Naive thymus-derived CD8-positive, alpha-beta T cell (primary cell): ENCODE data around the gene ATXN2. TPM values are rescaled to one million over a fixed set of nuclear protein-coding genes. Genes with fewer than 3 reads are reported as not detected.

Experiments
- ATAC-seq, 2 donors: fragments of 150-1000 bp; cut with Tn5 transposase in 1 of 2; sonication (Bioruptor Pico), chemical (Tn5 transposase) in 1 of 2; 1 replicate in 1 of 2; 2 replicates in 1 of 2; pipeline ENCODE4 v1.10.0; 2021; ENCODE audit warnings: mild to moderate bottlenecking in 2 of 2, moderate library complexity in 2 of 2
- POLR2A ChIA-PET: fragments of 350-600 bp; sonication (Branson Sonifier 250); formaldehyde crosslinking; loops from one replicate; lab custom pipeline; 2021; ENCODE audit warnings: antibody characterized with exemption; lab: Charles Lee
- DNase-seq, 10 donors: peaks; one replicate each; pipeline versions ENCODE4 v3.0.0 to v3.0.0-alpha.2; 2020 to 2022
- H3K27ac Mint-ChIP-seq, 10 donors: one replicate each; pipeline ENCODE4 v1.8.0; 2020 to 2022; ENCODE audit warnings: mild to moderate bottlenecking in 10 of 10, mixed read lengths in 10 of 10, moderate library complexity in 4 of 10, inconsistent platforms in 1 of 10
- H3K27me3 Mint-ChIP-seq, 5 donors: one replicate each; pipeline ENCODE4 v1.8.0; 2021 to 2022; ENCODE audit warnings: mixed read lengths in 5 of 5
- H3K36me3 Mint-ChIP-seq, 3 donors: one replicate each; pipeline ENCODE4 v1.8.0; 2020 to 2022; ENCODE audit warnings: mixed read lengths in 3 of 3, mild to moderate bottlenecking in 2 of 3, inconsistent platforms in 1 of 3
- H3K4me1 Mint-ChIP-seq, 4 donors: one replicate each; pipeline ENCODE4 v1.8.0; 2021 to 2022; ENCODE audit warnings: mixed read lengths in 4 of 4
- H3K4me3 Mint-ChIP-seq, 10 donors: one replicate each; pipeline ENCODE4 v1.8.0; 2020 to 2022; ENCODE audit warnings: mild to moderate bottlenecking in 10 of 10, mixed read lengths in 10 of 10, moderate library complexity in 6 of 10, inconsistent platforms in 1 of 10
- H3K9me3 Mint-ChIP-seq, 9 donors: one replicate each; pipeline ENCODE4 v1.8.0; 2020 to 2022; ENCODE audit warnings: mixed read lengths in 9 of 9, mild to moderate bottlenecking in 3 of 9, inconsistent platforms in 1 of 9, moderate library complexity in 1 of 9
- polyA plus RNA-seq, 3 donors: library from polyadenylated mRNA; unstranded; fragments of 300-500 nt; fragmentation: Illumina TruSeq; gene quantifications; one replicate each; pipeline ENCODE4 v1.2.3, GENCODE V29; 2021
- total RNA-seq, 8 experiments: library from RNA in 2 of 8; stranded (reverse) in 2 of 8; gene quantifications; one replicate each; pipeline ENCODE4 v1.2.3 and lab custom pipeline; 2021 to 2026

The ATXN2 gene
- total and polyA plus RNA-seq, 5 experiments from 2014 or later, result 14.5 to 63.0 (median 27.4) TPM

DNA sequence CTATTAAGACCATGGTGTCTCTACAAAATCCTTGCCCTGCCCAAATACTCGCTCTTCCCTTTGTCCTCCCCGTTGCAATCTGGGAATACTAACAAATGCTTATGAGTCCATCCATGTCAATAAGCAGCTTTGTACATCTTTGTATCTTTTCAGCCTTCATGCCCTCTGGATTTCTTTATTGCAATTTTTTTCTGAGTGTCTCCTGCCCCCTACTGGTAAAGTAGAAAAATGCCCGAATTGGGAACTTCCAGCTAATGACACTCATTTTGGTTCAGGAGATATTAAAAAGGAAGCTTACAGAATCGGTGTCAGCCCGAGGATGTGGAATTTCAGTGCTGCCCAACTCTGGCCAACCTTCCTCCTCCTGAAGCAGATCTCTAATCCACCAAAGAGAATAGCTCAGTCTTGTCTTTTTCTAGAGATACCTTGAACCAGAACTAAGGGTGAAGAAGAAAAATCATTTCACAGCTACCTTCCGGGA lies 147.4 kb downstream of the ATXN2 start:
- Mint-ChIP-seq H3K27me3 (no peaks in the 10 kb centered on the region), H3K27ac (peak overlapping the region in 9 of 10 donors; percentile 1 to 83 (median 65)), H3K4me3 (no peak overlapping the region), H3K36me3 (peaks cover 0 to 77% (median 9%) of the 10 kb centered on the region in 3 donors), H3K4me1 (peaks cover 8 to 49% (median 21%) of the 10 kb centered on the region in 4 donors), H3K9me3 (no peaks in the 10 kb centered on the region)
- peak; percentile 59 to 70 for ATAC-seq
- POLR2A ChIA-PET, result interaction anchor here (0.5 to 4.0 kb wide), 8 partner anchors 17 to 59 kb away, joined by 3 to 32 read pairs (median 4); no protein-coding TSS in a partner anchor
- peak in 5 of 10 donors; percentile 26 to 83 (median 73) for DNase-seq

DNA sequence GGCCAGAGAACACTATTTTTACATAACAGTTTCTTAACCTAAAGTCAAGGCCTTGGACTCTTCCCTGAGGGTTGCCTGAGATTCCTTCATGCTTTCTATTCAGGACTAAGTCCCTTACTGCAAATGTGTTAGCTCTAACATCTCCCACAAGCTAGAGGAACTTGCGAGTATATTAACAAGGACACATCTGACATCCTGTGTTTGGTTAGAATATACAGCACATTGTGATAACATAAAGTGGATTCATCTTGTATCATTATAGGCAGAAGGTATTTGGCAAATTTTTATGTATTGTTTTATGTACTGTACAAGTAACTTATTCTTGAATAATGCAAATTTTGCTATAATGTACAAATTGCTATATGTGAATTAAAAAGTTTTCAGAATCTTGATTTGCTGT lies 147.9 kb downstream of the ATXN2 start:
- Mint-ChIP-seq H3K9me3 (no peaks in the 10 kb centered on the region), H3K27ac (peak overlapping the region in 5 of 10 donors; percentile 18 to 83 (median 65)), H3K27me3 (no peaks in the 10 kb centered on the region), H3K4me3 (peak overlapping the region in 1 of 10 donors; percentile 8), H3K4me1 (peaks cover 10 to 52% (median 26%) of the 10 kb centered on the region in 4 donors), H3K36me3 (peaks cover 0 to 75% (median 11%) of the 10 kb centered on the region in 3 donors)
- ATAC-seq, result no peak
- DNase-seq, result peak in 1 of 10 donors; percentile 16
- POLR2A ChIA-PET, result interaction anchor here (0.5 to 4.0 kb wide), 9 partner anchors 11 to 59 kb away, joined by 3 to 32 read pairs (median 5); no protein-coding TSS in a partner anchor

GRCh38 chr12:111450676-111451075 lies 148.4 kb downstream of the ATXN2 start:
- no peak for ATAC-seq
- Mint-ChIP-seq H3K4me1 (peaks cover 10 to 57% (median 31%) of the 10 kb centered on the region in 4 donors), H3K27me3 (no peaks in the 10 kb centered on the region), H3K27ac (peak overlapping the region in 9 of 10 donors; percentile 44 to 83 (median 68)), H3K36me3 (peaks cover 0 to 70% (median 9%) of the 10 kb centered on the region in 3 donors), H3K9me3 (no peaks in the 10 kb centered on the region), H3K4me3 (peak overlapping the region in 1 of 10 donors; percentile 8)
- DNase-seq, result no peak
- POLR2A ChIA-PET, result interaction anchor here (1.7 to 4.0 kb wide), 5 partner anchors 10 to 53 kb away, joined by 5 to 32 read pairs (median 10); no protein-coding TSS in a partner anchor

DNA sequence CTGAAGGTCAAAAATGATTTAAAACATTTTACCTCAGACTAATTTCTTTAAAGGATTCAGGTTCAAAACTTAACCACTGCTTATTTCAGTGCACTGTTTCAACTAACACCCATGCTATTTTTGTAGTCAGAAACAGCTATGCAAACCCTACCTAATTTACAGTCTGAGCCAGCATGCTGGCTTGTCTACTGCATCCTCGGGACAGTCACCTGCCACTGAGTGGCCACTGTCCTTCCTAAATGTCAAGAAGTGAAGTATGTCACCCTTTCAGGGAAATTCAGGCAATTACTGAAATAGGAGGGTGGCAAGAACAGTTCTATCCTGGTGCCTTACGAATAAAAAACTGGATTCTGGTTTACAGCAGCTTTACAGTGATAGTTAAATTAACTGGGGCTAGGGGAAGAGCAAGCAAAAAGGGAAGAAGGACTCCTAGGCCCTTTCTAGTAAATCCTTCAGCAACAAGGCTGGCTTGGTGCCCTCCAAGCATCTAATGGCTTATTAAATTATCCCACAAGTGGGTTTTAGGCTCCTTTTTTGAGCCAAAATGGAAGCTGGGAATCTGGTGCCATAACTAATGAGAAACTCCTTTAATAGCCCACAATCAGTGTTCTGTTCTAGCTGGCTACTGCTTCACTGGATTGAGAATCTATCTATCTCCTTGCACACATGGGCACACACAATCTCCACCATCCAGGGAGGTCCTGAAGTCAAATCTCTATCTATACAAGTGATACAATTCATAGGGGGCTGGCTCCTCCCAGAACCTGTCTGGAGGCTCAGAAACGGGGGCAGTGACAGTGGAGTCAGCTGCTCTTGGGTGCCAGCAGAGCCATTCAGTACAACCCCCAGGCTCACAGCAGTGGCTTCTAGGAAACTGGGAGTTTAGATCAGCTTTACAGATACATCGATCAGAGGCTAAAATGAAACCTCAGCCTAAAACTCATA lies 150.0 kb downstream of the ATXN2 start:
- H3K4me3 Mint-ChIP-seq, result no peak overlapping the region
- POLR2A ChIA-PET, result interaction anchor here (0.6 to 4.0 kb wide), 6 partner anchors 14 to 52 kb away, joined by 3 to 32 read pairs (median 5); no protein-coding TSS in a partner anchor
- DNase-seq, result no peak
- H3K4me1 Mint-ChIP-seq, result peaks cover 20 to 61% (median 46%) of the 10 kb centered on the region in 4 donors
- H3K9me3 Mint-ChIP-seq, result no peaks in the 10 kb centered on the region
- H3K27me3 Mint-ChIP-seq, result no peaks in the 10 kb centered on the region
- ATAC-seq, result no peak
- H3K36me3 Mint-ChIP-seq, result peaks cover 0 to 55% (median 4%) of the 10 kb centered on the region in 3 donors
- H3K27ac Mint-ChIP-seq, result peak overlapping the region; percentile 15 to 83 (median 60)

DNA sequence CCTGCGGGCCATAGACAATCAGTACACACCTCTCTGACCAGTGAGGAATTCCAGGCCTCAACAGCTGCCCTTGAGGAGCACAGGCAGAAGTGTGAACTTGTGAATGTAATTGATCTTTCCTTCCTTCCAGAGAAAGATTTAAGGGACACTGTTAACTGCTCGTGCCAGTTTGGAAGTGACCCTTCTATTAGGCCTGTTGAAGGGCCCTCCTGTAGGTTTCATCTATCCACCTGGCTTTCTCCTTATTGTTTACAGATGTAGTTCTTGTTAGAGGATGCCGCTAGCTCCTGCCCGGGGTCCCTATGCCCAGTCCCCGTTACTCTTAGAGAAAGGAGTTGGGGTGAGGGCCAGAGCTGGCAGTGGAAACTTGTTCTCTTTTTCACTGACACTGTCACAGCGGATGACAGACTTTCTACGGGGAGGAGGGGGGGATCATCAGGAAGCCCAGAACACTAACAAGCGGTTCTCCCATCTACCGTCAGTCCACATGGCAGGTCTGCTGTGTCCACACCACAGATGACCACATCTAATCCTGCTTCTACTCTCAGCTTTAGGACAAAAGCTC lies 150.8 kb downstream of the ATXN2 start:
- H3K9me3 Mint-ChIP-seq, result no peaks in the 10 kb centered on the region
- H3K27me3 Mint-ChIP-seq, result no peaks in the 10 kb centered on the region
- no peak for ATAC-seq
- no peak overlapping the region for H3K4me3 Mint-ChIP-seq
- no peak for DNase-seq
- POLR2A ChIA-PET, result interaction anchor here (1.3 to 1.5 kb wide), 3 partner anchors 14 to 44 kb away, joined by 4 to 8 read pairs (median 6); no protein-coding TSS in a partner anchor
- H3K27ac Mint-ChIP-seq, result peak overlapping the region in 9 of 10 donors; percentile 8 to 83 (median 65)
- H3K4me1 Mint-ChIP-seq, result peaks cover 21 to 69% (median 54%) of the 10 kb centered on the region in 4 donors
- H3K36me3 Mint-ChIP-seq, result peaks cover 0 to 47% (median 4%) of the 10 kb centered on the region in 3 donors

GRCh38 chr12:111447571-111448265 lies 151.4 kb downstream of the ATXN2 start:
- no peaks in the 10 kb centered on the region for H3K27me3 Mint-ChIP-seq
- H3K4me3 Mint-ChIP-seq, result no peak overlapping the region
- H3K27ac Mint-ChIP-seq, result peak overlapping the region in 9 of 10 donors; percentile 8 to 81 (median 63)
- POLR2A ChIA-PET, result interaction anchor here (0.6 to 1.4 kb wide), 2 partner anchors 13 to 41 kb away, joined by 3 to 6 read pairs; no protein-coding TSS in a partner anchor
- ATAC-seq (no peak), DNase-seq (peak in 1 of 10 donors; percentile 0)
- no peaks in the 10 kb centered on the region for H3K9me3 Mint-ChIP-seq
- H3K4me1 Mint-ChIP-seq, result peaks cover 25 to 75% (median 60%) of the 10 kb centered on the region in 4 donors
- peaks cover 0 to 50% (median 4%) of the 10 kb centered on the region in 3 donors for H3K36me3 Mint-ChIP-seq

- H3K27me3 Mint-ChIP-seq, result no peaks in the 10 kb centered on the region
- peaks cover 28 to 81% (median 67%) of the 10 kb centered on the region in 4 donors for H3K4me1 Mint-ChIP-seq
- H3K27ac Mint-ChIP-seq, result peak overlapping the region; percentile 32 to 91 (median 74)
- H3K9me3 Mint-ChIP-seq, result no peaks in the 10 kb centered on the region
- ATAC-seq (no peak), DNase-seq (peak in 2 of 10 donors; percentile 0 to 10)
- POLR2A ChIA-PET, result interaction anchor here (0.6 to 5.5 kb wide), 4 partner anchors 9 to 40 kb away, joined by 3 to 46 read pairs (median 4); no protein-coding TSS in a partner anchor
- no peak overlapping the region for H3K4me3 Mint-ChIP-seq
- H3K36me3 Mint-ChIP-seq, result peaks cover 0 to 48% (median 4%) of the 10 kb centered on the region in 3 donors
Observed at GRCh38 chr12:111446631-111447570, 152.2 kb downstream of the ATXN2 start.

DNA sequence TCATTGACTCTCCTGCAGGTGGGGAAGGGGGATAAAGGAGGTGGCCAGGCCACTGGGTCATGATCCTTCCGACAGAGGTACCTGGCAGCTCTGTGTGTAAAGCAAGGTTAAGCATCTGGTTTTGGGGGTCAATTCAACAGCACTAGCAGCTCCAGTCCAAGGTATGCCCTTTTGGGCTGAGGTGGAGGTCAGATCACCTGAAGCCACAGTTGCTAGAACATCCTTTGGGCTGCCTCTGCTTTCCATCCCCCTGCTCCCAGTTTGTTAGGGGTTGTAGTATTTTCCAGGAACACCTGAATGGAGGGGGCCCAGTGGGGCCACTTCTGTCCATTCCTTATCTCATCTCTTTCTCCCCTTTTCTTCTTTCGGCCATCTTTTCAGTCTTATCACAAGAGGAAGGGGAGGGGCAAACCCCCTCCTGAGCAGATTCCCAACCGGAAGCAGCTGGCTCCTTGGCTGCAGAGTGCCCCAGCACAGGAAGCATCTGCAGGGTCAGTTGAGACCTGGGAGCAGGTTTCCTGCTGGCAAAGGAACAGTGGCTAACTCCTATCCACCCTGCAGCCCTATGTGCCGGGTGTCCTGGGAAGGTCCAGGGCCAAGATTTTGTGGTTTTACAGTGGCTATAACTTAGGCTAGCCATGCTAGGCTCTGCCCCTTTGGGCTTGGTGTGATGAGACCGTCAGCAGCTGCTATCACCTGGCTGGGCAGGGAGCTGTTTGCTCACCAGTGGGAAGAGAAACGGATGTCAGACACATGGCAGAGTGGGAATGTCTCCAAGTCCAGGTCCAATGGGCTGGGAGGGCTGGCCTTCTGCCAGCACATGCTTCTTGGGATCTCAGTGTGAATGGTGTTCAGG lies 153.2 kb downstream of the ATXN2 start:
- peak overlapping the region; percentile 11 to 64 (median 41) for H3K4me3 Mint-ChIP-seq
- ATAC-seq (no peak), DNase-seq (peak in 1 of 10 donors; percentile 5)
- POLR2A ChIA-PET, result interaction anchor here (0.6 to 5.5 kb wide), 9 partner anchors 8 to 49 kb away, joined by 3 to 46 read pairs (median 6); no protein-coding TSS in a partner anchor
- H3K36me3 Mint-ChIP-seq, result peaks cover 0 to 45% (median 4%) of the 10 kb centered on the region in 3 donors
- no peaks in the 10 kb centered on the region for H3K9me3 Mint-ChIP-seq
- H3K27ac Mint-ChIP-seq, result peak overlapping the region; percentile 63 to 91 (median 86)
- no peaks in the 10 kb centered on the region for H3K27me3 Mint-ChIP-seq
- H3K4me1 Mint-ChIP-seq, result peaks cover 26 to 81% (median 64%) of the 10 kb centered on the region in 4 donors

- Mint-ChIP-seq H3K4me1 (peaks cover 29 to 83% (median 67%) of the 10 kb centered on the region in 4 donors), H3K27ac (peak overlapping the region; percentile 73 to 95 (median 90)), H3K36me3 (peaks cover 0 to 40% (median 4%) of the 10 kb centered on the region in 3 donors), H3K4me3 (peak overlapping the region in 9 of 10 donors; percentile 39 to 77 (median 71)), H3K27me3 (no peaks in the 10 kb centered on the region), H3K9me3 (no peaks in the 10 kb centered on the region)
- POLR2A ChIA-PET, result interaction anchor here (0.9 to 5.5 kb wide), 10 partner anchors 10 to 77 kb away, joined by 3 to 46 read pairs (median 6); partner anchors contain the start of gene SH2B3
- ATAC-seq (peak; percentile 98 to 99), DNase-seq (peak; percentile 44 to 83 (median 70))
Observed at GRCh38 chr12:111444925-111445725, 154.0 kb downstream of the ATXN2 start.
